Omental fat pad (tissue), 4 donors: Measurements from ENCODE around the gene CACNA1G. TPM values are rescaled to one million over a fixed set of nuclear protein-coding genes. Genes with fewer than 3 reads are reported as not detected.
A peak's percentile ranks its signal among the peaks of the same experiment; 100 is the strongest.

Experiments used
- ATAC-seq: fragments of 150-250 bp; one replicate; pipeline ENCODE4 v1.9.1; 2016; ENCODE audit warnings: mild to moderate bottlenecking, moderate library complexity; ENCODE audit not compliant: low FRiP score
- DNase-seq: peaks from one replicate; pipeline ENCODE4 v3.0.0-alpha.2; 2019; ENCODE audit warnings: low spot score
- total RNA-seq, 4 donors: library from RNA; depleted of rRNA; stranded (reverse); fragments of >200 nt; gene quantifications; one replicate each; pipeline ENCODE4 v1.1.0, GENCODE V29; 2016
- TF ChIP-seq, protein P1 (sequence below), 3 donors: fragments of 450-650 bp; IDR thresholded peaks; one replicate each; pipeline ENCODE4 v1.5.1; 2016 to 2017; ENCODE audit warnings: antibody characterized with exemption in 3 of 3, mild to moderate bottlenecking in 3 of 3, moderate library complexity in 2 of 3

The CACNA1G gene
- total RNA-seq, 4 donors from 2014 or later, result 0.32 to 3.8 (median 1.2) TPM

- ATAC-seq, result no peak
- TF ChIP-seq, protein P1, sequence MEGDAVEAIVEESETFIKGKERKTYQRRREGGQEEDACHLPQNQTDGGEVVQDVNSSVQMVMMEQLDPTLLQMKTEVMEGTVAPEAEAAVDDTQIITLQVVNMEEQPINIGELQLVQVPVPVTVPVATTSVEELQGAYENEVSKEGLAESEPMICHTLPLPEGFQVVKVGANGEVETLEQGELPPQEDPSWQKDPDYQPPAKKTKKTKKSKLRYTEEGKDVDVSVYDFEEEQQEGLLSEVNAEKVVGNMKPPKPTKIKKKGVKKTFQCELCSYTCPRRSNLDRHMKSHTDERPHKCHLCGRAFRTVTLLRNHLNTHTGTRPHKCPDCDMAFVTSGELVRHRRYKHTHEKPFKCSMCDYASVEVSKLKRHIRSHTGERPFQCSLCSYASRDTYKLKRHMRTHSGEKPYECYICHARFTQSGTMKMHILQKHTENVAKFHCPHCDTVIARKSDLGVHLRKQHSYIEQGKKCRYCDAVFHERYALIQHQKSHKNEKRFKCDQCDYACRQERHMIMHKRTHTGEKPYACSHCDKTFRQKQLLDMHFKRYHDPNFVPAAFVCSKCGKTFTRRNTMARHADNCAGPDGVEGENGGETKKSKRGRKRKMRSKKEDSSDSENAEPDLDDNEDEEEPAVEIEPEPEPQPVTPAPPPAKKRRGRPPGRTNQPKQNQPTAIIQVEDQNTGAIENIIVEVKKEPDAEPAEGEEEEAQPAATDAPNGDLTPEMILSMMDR (IDR thresholded peaks at IDR 0.05), result no peak
- no peak for DNase-seq
Observed at GRCh38 chr17:50667259-50668024, 106.9 kb downstream of the CACNA1G start.

DNA sequence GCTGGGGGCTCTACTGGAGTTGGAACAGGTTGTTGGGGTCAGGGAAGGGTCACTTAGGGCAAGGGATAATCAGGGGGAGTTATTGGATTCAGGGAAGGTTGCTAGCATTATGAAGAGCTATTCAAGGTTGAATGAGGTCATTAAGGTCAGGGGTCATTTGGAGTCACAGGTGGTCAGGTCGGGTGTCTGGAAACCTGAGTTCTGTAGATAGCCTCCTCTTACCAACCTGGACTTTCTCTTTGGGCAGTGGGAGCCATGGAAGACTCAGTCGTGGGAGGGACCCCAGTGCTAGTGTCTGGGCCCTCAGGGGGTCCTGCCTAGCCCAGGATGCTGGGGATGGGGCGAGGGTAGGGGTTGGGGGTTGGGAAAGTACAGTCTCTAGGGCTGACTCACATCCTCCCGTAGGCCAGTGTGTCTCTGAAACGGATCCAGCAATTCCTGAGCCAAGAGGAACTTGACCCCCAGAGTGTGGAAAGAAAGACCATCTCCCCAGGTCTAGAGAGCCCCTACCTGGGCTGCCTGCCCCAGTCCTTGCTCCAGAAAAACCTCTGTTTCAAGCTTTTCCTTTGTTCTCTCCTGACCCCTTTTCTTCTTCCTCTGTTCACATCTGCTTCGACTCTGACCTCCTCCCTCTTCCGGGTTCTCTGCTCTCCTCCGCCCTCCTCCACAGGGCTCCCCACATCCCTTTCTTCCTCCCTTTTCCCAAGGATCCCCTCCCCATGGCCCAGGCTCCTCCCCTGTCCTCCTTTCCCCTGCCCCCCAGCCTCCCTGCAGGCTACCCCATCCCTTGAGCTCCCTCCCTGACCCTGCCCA, 107.7 kb downstream of the CACNA1G start:
- TF ChIP-seq, protein P1 (IDR thresholded peaks at IDR 0.05), result no peak
- ATAC-seq (peak; percentile 27), DNase-seq (no peak)

DNA sequence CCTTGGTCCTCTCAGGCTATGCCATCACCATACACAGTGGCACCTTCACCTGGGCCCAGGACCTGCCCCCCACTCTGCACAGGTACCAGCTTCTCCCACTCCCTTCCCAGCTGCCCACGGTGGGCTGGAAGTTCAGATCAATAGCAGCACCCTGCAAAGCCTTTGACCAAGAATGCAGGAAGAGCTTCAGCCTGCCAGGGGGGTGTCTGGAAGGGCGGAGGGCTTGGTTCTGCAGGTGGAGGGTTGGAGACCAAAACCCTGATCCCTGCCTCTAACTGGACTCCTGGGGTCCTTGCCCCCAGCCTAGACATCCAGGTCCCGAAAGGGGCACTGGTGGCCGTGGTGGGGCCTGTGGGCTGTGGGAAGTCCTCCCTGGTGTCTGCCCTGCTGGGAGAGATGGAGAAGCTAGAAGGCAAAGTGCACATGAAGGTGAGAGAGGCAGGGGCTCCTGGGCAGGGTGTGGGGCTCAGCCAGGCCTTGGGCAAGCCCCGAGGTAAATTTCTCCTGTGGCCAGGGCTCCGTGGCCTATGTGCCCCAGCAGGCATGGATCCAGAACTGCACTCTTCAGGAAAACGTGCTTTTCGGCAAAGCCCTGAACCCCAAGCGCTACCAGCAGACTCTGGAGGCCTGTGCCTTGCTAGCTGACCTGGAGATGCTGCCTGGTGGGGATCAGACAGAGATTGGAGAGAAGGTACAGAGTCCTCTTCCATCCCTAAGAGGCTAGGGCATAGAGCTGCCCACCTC, 108.5 kb downstream of the CACNA1G start:
- DNase-seq (no peak), ATAC-seq (no peak)
- TF ChIP-seq, protein P1 (IDR thresholded peaks at IDR 0.05), result no peak

DNA sequence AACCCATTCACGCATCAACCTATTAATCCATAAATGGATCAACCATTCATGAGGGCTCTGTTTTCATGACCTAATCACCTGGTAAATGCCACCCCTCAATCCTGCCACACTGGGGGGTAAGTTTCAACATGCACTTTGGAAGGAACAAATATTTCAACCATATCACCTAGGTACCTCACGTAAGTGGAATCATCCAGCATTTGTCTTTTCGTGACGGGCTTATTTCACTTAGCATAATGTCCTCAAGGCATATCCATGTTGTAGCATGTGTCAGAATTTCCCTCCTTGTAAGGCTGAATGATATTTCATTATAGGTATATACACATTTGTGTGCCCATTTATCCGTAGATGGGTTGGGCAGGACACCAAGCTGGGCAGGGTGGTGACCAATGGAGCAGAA, 111.6 kb downstream of the CACNA1G start:
- no peak for DNase-seq
- TF ChIP-seq, protein P1 (IDR thresholded peaks at IDR 0.05), result no peak
- ATAC-seq, result no peak

GRCh38 chr17:50672831-50673551, 112.5 kb downstream of the CACNA1G start:
- DNase-seq (peak; percentile 17), ATAC-seq (no peak)
- TF ChIP-seq, protein P1 (IDR thresholded peaks at IDR 0.05), result no peak

DNA sequence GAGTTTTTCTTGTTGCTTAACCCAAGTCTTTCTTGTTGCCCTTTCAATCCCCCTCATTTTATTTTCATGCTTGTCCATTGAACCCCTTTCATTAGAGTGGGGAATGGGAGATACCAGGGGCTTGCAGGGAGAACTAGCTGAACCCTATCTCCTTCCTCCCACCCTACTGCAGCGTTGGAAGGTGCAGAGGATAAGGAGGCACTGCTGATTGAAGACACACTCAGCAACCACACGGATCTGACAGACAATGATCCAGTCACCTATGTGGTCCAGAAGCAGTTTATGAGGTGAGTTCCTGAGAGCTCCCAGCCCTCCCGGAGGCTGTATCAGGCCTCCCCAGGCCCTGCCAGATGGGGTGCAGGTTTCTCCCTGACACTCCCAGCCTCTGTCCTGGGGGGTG, 114.7 kb downstream of the CACNA1G start:
- peak; percentile 11 for DNase-seq
- TF ChIP-seq, protein P1 (IDR thresholded peaks at IDR 0.05), result no peak
- ATAC-seq, result no peak
